Keratinocyte (primary cell): Measurements from ENCODE around the gene NAA16. TPM values are rescaled to one million over a fixed set of nuclear protein-coding genes. Genes with fewer than 3 reads are reported as not detected.

Experiments used
- DNase-seq: peaks from one replicate; pipeline ENCODE4 v3.0.0-alpha.2; 2011; ENCODE audit warnings: low read depth, missing footprints, low spot score
- FAIRE-seq: peaks from 2 replicates; lab custom pipeline; 2011; peaks lifted over from hg19 to GRCh38; lab: Jason Lieb, UNC
- H2AFZ ChIP-seq: 2 replicates; pipeline ENCODE4 v1.6.0; 2012; ENCODE audit warnings: low read length, control low read depth, inconsistent platforms; ENCODE audit not compliant: control insufficient read depth
- H3K27ac ChIP-seq: 2 replicates; pipeline ENCODE4 v1.5.1; 2011; ENCODE audit warnings: low read length; ENCODE audit not compliant: control insufficient read depth, insufficient read depth
- H3K27me3 ChIP-seq: 3 replicates; pipeline ENCODE4 v1.6.0; 2011; ENCODE audit warnings: low read length; ENCODE audit not compliant: control insufficient read depth, insufficient read depth; ENCODE audit errors: extremely low read depth
- H3K36me3 ChIP-seq, 2 experiments: 2 replicates in 1 of 2; 3 replicates in 1 of 2; pipeline ENCODE4 v1.5.1; 2011; ENCODE audit warnings: low read length in 2 of 2, mild to moderate bottlenecking in 1 of 2; ENCODE audit not compliant: control insufficient read depth in 2 of 2, insufficient read depth in 2 of 2; ENCODE audit errors: extremely low read depth in 1 of 2
- H3K4me1 ChIP-seq: 3 replicates; pipeline ENCODE4 v1.5.1; 2011; ENCODE audit warnings: low read length; ENCODE audit not compliant: control insufficient read depth, insufficient read depth; ENCODE audit errors: extremely low read depth
- H3K4me2 ChIP-seq: 3 replicates; pipeline ENCODE4 v1.6.0; 2011; ENCODE audit warnings: low read depth, low read length; ENCODE audit not compliant: control insufficient read depth, insufficient read depth; ENCODE audit errors: extremely low read depth
- H3K4me3 ChIP-seq, 3 experiments: fragments of 200-600 bp in 1 of 3; sonication (generic) in 1 of 3; 2 replicates in 2 of 3; 3 replicates in 1 of 3; pipeline ENCODE4 v1.5.1; 2011 to 2016; ENCODE audit warnings: low read length in 3 of 3, mild to moderate bottlenecking in 3 of 3, control low read depth in 2 of 3, inconsistent platforms in 1 of 3, low read depth in 1 of 3, mixed read lengths in 1 of 3, mixed run types in 1 of 3, moderate library complexity in 1 of 3; ENCODE audit not compliant: control insufficient read depth in 2 of 3, insufficient read depth in 2 of 3; ENCODE audit errors: extremely low read depth in 1 of 3
- H3K79me2 ChIP-seq: 2 replicates; pipeline ENCODE4 v1.6.0; 2012; ENCODE audit warnings: low read length; ENCODE audit not compliant: control insufficient read depth, insufficient read depth
- H3K9ac ChIP-seq: 3 replicates; pipeline ENCODE4 v1.6.0; 2011; ENCODE audit warnings: low read length; ENCODE audit not compliant: control insufficient read depth, insufficient read depth; ENCODE audit errors: extremely low read depth
- H3K9me1 ChIP-seq: 3 replicates; pipeline ENCODE4 v1.6.0; 2011; ENCODE audit warnings: low read length; ENCODE audit not compliant: control insufficient read depth, insufficient read depth; ENCODE audit errors: extremely low read depth
- H3K9me3 ChIP-seq: 2 replicates; pipeline ENCODE4 v1.5.1; 2012; ENCODE audit warnings: low read depth, low read length; ENCODE audit not compliant: control insufficient read depth
- H4K20me1 ChIP-seq: 3 replicates; pipeline ENCODE4 v1.6.0; 2011; ENCODE audit warnings: low read length; ENCODE audit not compliant: control insufficient read depth, insufficient read depth; ENCODE audit errors: extremely low read depth
- CTCF ChIP-seq, 3 experiments: IDR thresholded peaks in 1 of 3; conservative IDR thresholded peaks in 1 of 3; optimal IDR thresholded peaks in 1 of 3; 2 replicates in 2 of 3; 3 replicates in 1 of 3; pipeline versions ENCODE3 to v1.5.1; 2011; ENCODE audit warnings: low read length in 3 of 3, mild to moderate bottlenecking in 3 of 3, moderate library complexity in 2 of 3, control low read depth in 1 of 3, inconsistent platforms in 1 of 3; ENCODE audit not compliant: insufficient read depth in 2 of 3; ENCODE audit errors: extremely low read depth in 1 of 3
- EZH2 ChIP-seq: IDR thresholded peaks from one replicate; pipeline ENCODE4 v1.6.1; 2012; ENCODE audit warnings: inconsistent platforms, mild to moderate bottlenecking, low read length, moderate library complexity
- dilution Hi-C: fragments of 300-500 bp; cut with MboI; formaldehyde crosslinking; loops from one replicate; pipeline ENCODE4 v1.7.0; 2020; ENCODE audit warnings: low sequenced_read_pairs; ENCODE audit not compliant: extremely low pct_ligation_motif_present
- polyA plus RNA-seq, 5 experiments: library from polyadenylated mRNA; depleted of rRNA in 3 of 5; stranded (reverse) in 3 of 5; stranded (forward) in 1 of 5; unstranded in 1 of 5; fragments of >200 nt; gene quantifications; 1 replicate in 1 of 5; 2 replicates in 3 of 5; 3 replicates in 1 of 5; pipeline versions ENCODE4 v1.2.1 to v1.2.3, GENCODE V29; 2011 to 2012; ENCODE audit warnings: missing spikeins in 2 of 5, low read depth in 1 of 5, low replicate concordance in 1 of 5

NAA16 gene
- polyA plus RNA-seq, 1 donor (not counting 4 experiments of a cell fraction or from before 2014, with no cell fraction given): 12.0 TPM

DNA sequence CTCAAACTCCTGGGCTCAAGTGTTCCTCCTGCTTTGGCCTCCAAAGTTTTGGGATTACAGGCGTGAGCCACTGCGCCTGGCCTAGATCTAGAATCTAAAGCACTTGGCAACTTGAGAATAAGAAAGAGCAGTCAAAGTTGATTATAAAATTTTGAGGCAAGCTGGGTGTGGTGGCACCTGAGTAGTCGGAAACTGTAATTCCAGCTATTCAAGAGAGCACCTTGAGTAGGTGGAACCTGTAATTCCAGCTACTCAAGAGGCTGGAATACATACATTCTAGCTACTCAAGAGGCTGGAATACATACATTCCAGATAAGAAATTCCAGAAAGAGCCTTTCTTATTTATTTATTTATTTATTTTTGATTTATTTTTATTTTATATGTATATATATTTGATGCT lies 8.3 kb upstream of the NAA16 start:
- H3K4me1 ChIP-seq: no peaks in the 10 kb centered on the region
- dilution Hi-C loops: no loop called here

GRCh38 chr13:41304551-41304950 lies 6.5 kb upstream of the NAA16 start:
- Histone ChIP-seq H4K20me1 (no peaks in the 10 kb centered on the region), H3K27ac (no peak overlapping the region), H3K27me3 (no peaks in the 10 kb centered on the region), H3K4me2 (no peak overlapping the region), H3K4me3 (no peak overlapping the region), H3K9ac (no peak overlapping the region), H3K9me1 (no peaks in the 10 kb centered on the region), H3K9me3 (no peaks in the 10 kb centered on the region), H2AFZ (no peak overlapping the region), H3K36me3 (no peaks in the 10 kb centered on the region), H3K4me1 (no peaks in the 10 kb centered on the region), H3K79me2 (no peaks in the 10 kb centered on the region)
- FAIRE-seq (no peak), DNase-seq (no peak)
- TF ChIP-seq EZH2: no peak
- dilution Hi-C loops: no loop called here

More for the DNA sequence above, 8.3 kb upstream of the NAA16 start:
- no peak overlapping the region for H2AFZ ChIP-seq
- TF ChIP-seq EZH2 (no peak), CTCF (optimal IDR thresholded peaks at IDR 0.05 in 1 of 3, IDR thresholded peaks at IDR 0.05 in 1 of 3, conservative IDR thresholded peaks at IDR 0.05 in 1 of 3; ENCODE audit: extremely low read depth in 1 of 3, insufficient read depth in 2 of 3, low read length in 3 of 3) (no peak)
- H3K27me3 ChIP-seq: no peaks in the 10 kb centered on the region
- H3K79me2 ChIP-seq: no peaks in the 10 kb centered on the region
- no peak overlapping the region for H3K27ac ChIP-seq
- H3K4me2 ChIP-seq: no peak overlapping the region
- no peaks in the 10 kb centered on the region for H3K9me3 ChIP-seq
- no peak overlapping the region for H3K4me3 ChIP-seq
- no peaks in the 10 kb centered on the region for H3K36me3 ChIP-seq
- DNase-seq: no peak
- no peaks in the 10 kb centered on the region for H4K20me1 ChIP-seq
- H3K9me1 ChIP-seq: no peaks in the 10 kb centered on the region
- H3K9ac ChIP-seq: no peak overlapping the region
- no peak for FAIRE-seq
